DND-41 (cell line): Measurements from ENCODE around the gene NDUFA13.

Experiments used
- CTCF ChIP-seq: IDR thresholded peaks from 2 replicates; pipeline ENCODE4 v1.5.1; 2012; ENCODE audit warnings: borderline replicate concordance, low read length, moderate library complexity, mild to moderate bottlenecking; ENCODE audit not compliant: poor library complexity, severe bottlenecking; ENCODE audit errors: extremely low read depth
- EZH2 ChIP-seq: IDR thresholded peaks from 3 replicates; pipeline ENCODE4 v1.6.1; 2012; ENCODE audit warnings: borderline replicate concordance, low read depth, mild to moderate bottlenecking, moderate library complexity, low read length, inconsistent platforms; ENCODE audit not compliant: severe bottlenecking

- TF ChIP-seq EZH2 (no peak), CTCF (no peak)
Measured at GRCh38 chr19:19499272-19499995, 16.6 kb upstream of the NDUFA13 start.
